IPS-18a (cell line): ENCODE measurements around the gene ZNF679.
"Not testable (repeated sequence)": the region's sequence is repeated elsewhere in the genome, so short reads cannot be mapped to it uniquely, and the experiment has no call there.

Experiments
- H3K27ac ChIP-seq: one replicate; pipeline ENCODE4 v1.5.1; 2013; ENCODE audit warnings: low read length
- H3K27me3 ChIP-seq: one replicate; pipeline ENCODE4 v1.6.1; 2013; ENCODE audit warnings: mild to moderate bottlenecking, low read length; ENCODE audit not compliant: control insufficient read depth, insufficient read depth
- H3K36me3 ChIP-seq: one replicate; pipeline ENCODE4 v1.6.1; 2013; ENCODE audit warnings: low read depth, low read length; ENCODE audit not compliant: control insufficient read depth
- H3K4me1 ChIP-seq: one replicate; pipeline ENCODE4 v1.6.1; 2013; ENCODE audit warnings: low read depth, low read length; ENCODE audit not compliant: control insufficient read depth
- H3K4me3 ChIP-seq: one replicate; pipeline ENCODE4 v1.5.1; 2013; ENCODE audit warnings: low read length
- H3K9ac ChIP-seq: one replicate; pipeline ENCODE4 v1.6.1; 2013; ENCODE audit warnings: mild to moderate bottlenecking, low read length, moderate library complexity
- H3K9me3 ChIP-seq: one replicate; pipeline ENCODE4 v1.6.1; 2013; ENCODE audit warnings: low read depth, low read length; ENCODE audit not compliant: control insufficient read depth

The ZNF679 gene

GRCh38 chr7:64228174-64228573 lies at the start of gene ZNF679:
TSS of gene ZNF679 (plus strand) at chr7:64228474. CDS start at chr7:64249118, 20,644 bp downstream.
- not testable (repeated sequence) for H3K4me3 ChIP-seq, H3K36me3 ChIP-seq, H3K27ac ChIP-seq, H3K9ac ChIP-seq, H3K4me1 ChIP-seq, H3K27me3 ChIP-seq
- peaks cover 79% of the 10 kb centered on the region for H3K9me3 ChIP-seq

- H3K9ac ChIP-seq, result no peak overlapping the region
- no peak overlapping the region for H3K27ac ChIP-seq
- peaks cover 53% of the 10 kb centered on the region for H3K9me3 ChIP-seq
- H3K4me3 ChIP-seq, result no peak overlapping the region
- H3K36me3 ChIP-seq, result no peaks in the 10 kb centered on the region
- H3K27me3 ChIP-seq, result no peaks in the 10 kb centered on the region
- no peaks in the 10 kb centered on the region for H3K4me1 ChIP-seq
Observed at GRCh38 chr7:64180989-64181388, 47.3 kb upstream of the ZNF679 start.

GRCh38 chr7:64181586-64181985 lies 46.7 kb upstream of the ZNF679 start:
- no peak overlapping the region for H3K4me3 ChIP-seq

DNA sequence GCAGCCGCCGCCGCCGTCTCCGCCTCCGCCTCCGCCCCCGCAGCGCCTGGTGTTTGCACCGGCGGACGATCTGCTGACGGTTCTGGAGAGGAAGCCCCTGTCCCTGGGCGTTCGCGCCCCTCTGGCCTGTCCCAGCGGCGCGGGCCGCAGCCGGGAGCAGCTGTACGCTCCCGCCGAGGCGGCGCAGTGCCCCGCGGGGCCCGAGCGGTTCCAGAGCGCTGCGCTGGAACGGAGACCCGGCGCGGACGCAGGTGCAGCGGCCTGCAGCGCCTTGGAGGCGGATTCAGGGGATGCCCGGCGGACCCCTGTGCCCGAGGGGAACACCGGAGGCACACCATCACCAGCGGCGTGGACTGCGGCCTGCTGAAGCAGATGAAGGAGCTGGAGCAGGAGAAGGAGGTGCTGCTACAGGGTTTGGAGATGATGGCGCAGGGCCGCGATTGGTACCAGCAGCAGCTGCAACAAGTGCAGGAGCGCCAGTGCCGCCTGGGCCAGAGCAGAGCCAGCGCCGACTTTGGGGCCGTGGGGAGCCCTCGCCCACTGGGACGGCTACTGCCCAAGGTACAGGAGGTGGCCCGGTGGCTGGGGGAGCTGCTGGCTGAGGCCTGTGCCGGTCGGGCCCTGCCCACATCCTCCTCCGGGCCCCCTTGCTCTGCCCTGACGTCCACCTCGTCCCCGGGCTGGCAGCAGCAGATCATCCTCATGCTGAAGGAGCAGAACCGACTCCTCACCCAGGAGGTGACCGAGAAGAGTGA lies 46.1 kb upstream of the ZNF679 start:
- Histone ChIP-seq H3K36me3 (no peaks in the 10 kb centered on the region), H3K9me3 (peaks cover 50% of the 10 kb centered on the region), H3K4me1 (no peaks in the 10 kb centered on the region), H3K27ac (no peak overlapping the region), H3K4me3 (no peak overlapping the region), H3K27me3 (no peaks in the 10 kb centered on the region), H3K9ac (no peak overlapping the region)

More at GRCh38 chr7:64181586-64181985, 46.7 kb upstream of the ZNF679 start:
- H3K9ac ChIP-seq, result no peak overlapping the region
- H3K27me3 ChIP-seq, result no peaks in the 10 kb centered on the region
- H3K9me3 ChIP-seq, result peaks cover 55% of the 10 kb centered on the region
- no peaks in the 10 kb centered on the region for H3K36me3 ChIP-seq
- no peak overlapping the region for H3K27ac ChIP-seq
- H3K4me1 ChIP-seq, result no peaks in the 10 kb centered on the region

DNA sequence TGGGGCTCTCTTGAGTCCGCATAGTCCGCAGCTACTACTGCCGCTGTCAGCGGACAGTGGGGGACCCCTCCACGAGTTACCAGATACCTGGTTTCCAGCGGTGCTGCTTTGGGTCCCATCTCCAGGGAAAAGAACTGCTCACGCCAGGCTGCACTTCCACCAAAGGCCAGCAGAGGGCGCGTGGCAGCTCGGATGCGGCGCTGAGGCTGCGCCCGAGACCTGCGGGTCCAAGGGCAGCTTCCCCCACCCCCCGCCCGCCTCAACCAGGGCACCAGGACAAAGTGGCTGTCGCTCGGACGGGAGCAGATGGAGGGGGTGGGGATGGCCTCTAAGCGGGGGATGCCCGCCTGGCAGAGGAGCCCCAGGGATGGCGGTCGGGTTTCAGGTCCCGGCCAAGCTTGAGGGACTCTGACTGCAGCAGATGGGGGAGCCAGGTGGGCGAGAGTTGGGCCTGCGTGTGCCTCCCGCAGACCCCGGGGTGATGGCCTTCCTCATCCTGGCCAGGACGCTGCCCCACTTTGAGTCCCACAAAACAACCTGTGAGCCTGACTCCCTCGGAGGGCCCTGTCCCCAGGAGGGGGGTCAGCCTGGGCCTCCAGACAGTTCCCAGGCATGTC lies 45.0 kb upstream of the ZNF679 start:
- no peak overlapping the region for H3K4me3 ChIP-seq
- H3K27me3 ChIP-seq, result no peaks in the 10 kb centered on the region
- no peak overlapping the region for H3K27ac ChIP-seq
- no peaks in the 10 kb centered on the region for H3K4me1 ChIP-seq
- H3K9ac ChIP-seq, result no peak overlapping the region
- H3K9me3 ChIP-seq, result peaks cover 52% of the 10 kb centered on the region
- H3K36me3 ChIP-seq, result no peaks in the 10 kb centered on the region

GRCh38 chr7:64183827-64184372 lies 44.4 kb upstream of the ZNF679 start:
- Histone ChIP-seq H3K4me3 (no peak overlapping the region), H3K36me3 (no peaks in the 10 kb centered on the region), H3K27me3 (no peaks in the 10 kb centered on the region), H3K4me1 (no peaks in the 10 kb centered on the region), H3K9me3 (peaks cover 53% of the 10 kb centered on the region), H3K9ac (no peak overlapping the region), H3K27ac (no peak overlapping the region)

- Histone ChIP-seq H3K9me3 (peaks cover 58% of the 10 kb centered on the region), H3K4me3 (no peak overlapping the region), H3K4me1 (no peaks in the 10 kb centered on the region), H3K27me3 (no peaks in the 10 kb centered on the region), H3K36me3 (no peaks in the 10 kb centered on the region), H3K9ac (no peak overlapping the region), H3K27ac (no peak overlapping the region)
Observed at GRCh38 chr7:64184376-64184775, 43.9 kb upstream of the ZNF679 start.

- Histone ChIP-seq H3K27me3 (no peaks in the 10 kb centered on the region), H3K27ac (no peak overlapping the region), H3K36me3 (no peaks in the 10 kb centered on the region), H3K4me3 (no peak overlapping the region), H3K9ac (no peak overlapping the region), H3K9me3 (peaks cover 61% of the 10 kb centered on the region), H3K4me1 (no peaks in the 10 kb centered on the region)
Observed at GRCh38 chr7:64187408-64187807, 40.9 kb upstream of the ZNF679 start.

DNA sequence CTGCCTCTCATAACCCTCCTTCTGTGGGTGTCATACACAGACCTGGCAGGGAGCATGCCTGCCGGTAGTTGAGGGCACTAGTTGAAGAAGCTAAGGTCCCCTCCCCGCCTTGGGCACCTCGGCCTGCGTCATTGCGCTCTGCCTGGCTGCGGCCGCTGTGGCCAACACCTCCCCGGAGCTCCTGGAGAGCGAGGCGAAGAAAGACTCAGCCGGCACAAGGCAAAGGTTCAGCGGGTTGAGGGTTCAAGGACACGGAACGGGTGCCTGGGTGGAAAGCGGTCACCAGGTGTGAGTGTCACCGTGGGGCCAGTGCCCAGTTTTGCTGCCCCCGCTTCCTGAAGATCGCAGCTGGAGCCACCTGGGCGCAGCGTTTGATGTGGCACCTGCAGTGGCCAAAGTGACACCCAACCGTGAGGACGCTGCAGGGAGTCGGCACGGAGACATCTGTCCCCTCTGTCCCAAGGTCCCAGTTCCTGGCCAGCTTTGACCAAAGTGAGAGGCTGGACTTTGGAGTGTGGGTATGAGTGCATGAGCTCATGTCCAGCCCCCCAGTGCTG lies 36.0 kb upstream of the ZNF679 start:
- peaks cover 53% of the 10 kb centered on the region for H3K9me3 ChIP-seq
- H3K27me3 ChIP-seq, result no peaks in the 10 kb centered on the region
- no peak overlapping the region for H3K27ac ChIP-seq
- H3K4me3 ChIP-seq, result no peak overlapping the region
- H3K4me1 ChIP-seq, result no peaks in the 10 kb centered on the region
- no peaks in the 10 kb centered on the region for H3K36me3 ChIP-seq
- H3K9ac ChIP-seq, result no peak overlapping the region

DNA sequence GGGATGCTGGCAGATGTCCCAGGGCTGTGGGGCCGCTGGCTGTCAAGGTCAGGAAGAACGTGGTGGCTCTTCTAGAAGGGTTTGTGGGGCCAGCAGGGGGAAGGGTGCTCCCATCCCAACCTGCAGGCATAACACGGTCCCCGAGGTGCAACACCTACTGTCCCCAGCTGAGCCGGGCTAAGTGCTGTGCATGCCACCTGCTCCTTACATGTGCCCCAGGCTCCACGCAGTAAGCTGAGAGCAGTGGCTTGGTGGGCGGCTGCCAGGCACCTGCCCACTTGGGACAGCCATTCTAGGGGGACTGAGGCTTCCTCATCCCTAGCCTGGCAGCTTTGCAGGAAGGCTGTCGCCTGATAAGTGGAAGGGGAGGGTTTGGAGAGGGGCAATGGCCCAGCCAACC lies 35.5 kb upstream of the ZNF679 start:
- Histone ChIP-seq H3K4me3 (no peak overlapping the region), H3K36me3 (no peaks in the 10 kb centered on the region), H3K27me3 (no peaks in the 10 kb centered on the region), H3K9ac (no peak overlapping the region), H3K9me3 (peaks cover 50% of the 10 kb centered on the region), H3K27ac (no peak overlapping the region), H3K4me1 (no peaks in the 10 kb centered on the region)

GRCh38 chr7:64206903-64207302 lies 21.4 kb upstream of the ZNF679 start, which contains the start of gene ZNF735:
TSS of gene ZNF735 (plus strand) at chr7:64207203. CDS start at chr7:64207203, 0 bp downstream.
- Histone ChIP-seq H3K9ac (no peak within 1 kb of the TSS), H3K27ac (no peak within 1 kb of the TSS), H3K4me1 (no peaks in the 10 kb centered on the region), H3K27me3 (no peaks in the 10 kb centered on the region), H3K9me3 (peaks cover 50% of the 10 kb centered on the region), H3K36me3 (no peaks in the 10 kb centered on the region), H3K4me3 (no peak within 1 kb of the TSS)
